ENCODE results near the gene FLNC.

Gene FLNC

GRCh38 chr7:128843938-128844621, 13.9 kb downstream of the FLNC start:
- H3K9me2 ChIP-seq (replicated peaks; ENCODE audit: insufficient read depth, low read length): no peaks in the 10 kb centered on the region
- no peak overlapping the region for H3K9ac ChIP-seq (ENCODE audit: low read length)
- no peaks in the 10 kb centered on the region for H3K9me3 ChIP-seq (ENCODE audit: insufficient read depth, low read length)
- H3K4me3 ChIP-seq (ENCODE audit: insufficient read depth, low read length, poor library complexity, severe bottlenecking): no peak overlapping the region
- H3K27ac ChIP-seq (ENCODE audit: low read depth, low read length): no peak overlapping the region
- no peaks in the 10 kb centered on the region for H3K79me2 ChIP-seq (ENCODE audit: insufficient read depth, low read length)
- no peaks in the 10 kb centered on the region for H4K20me1 ChIP-seq (ENCODE audit: low read depth, low read length)
- H3K4me2 ChIP-seq (ENCODE audit: low read depth, low read length, poor library complexity, severe bottlenecking): no peak overlapping the region
- H3K27me3 ChIP-seq (ENCODE audit: low read length): no peaks in the 10 kb centered on the region
- no peak for TF ChIP-seq CTCF (IDR thresholded peaks at IDR 0.05; ENCODE audit: insufficient read depth, low read length, poor library complexity, severe bottlenecking)
- TF ChIP-seq EZH2phosphoT487 (conservative IDR thresholded peaks at IDR 0.05; ENCODE audit: low read length): no peak
- H2AFZ ChIP-seq (ENCODE audit: low read depth, low read length, severe bottlenecking): no peak overlapping the region
- H3K36me3 ChIP-seq (ENCODE audit: low read length): no peaks in the 10 kb centered on the region
- H3F3A ChIP-seq (ENCODE audit: insufficient read depth): no peaks in the 10 kb centered on the region

- H3K4me3 ChIP-seq (ENCODE audit: insufficient read depth, low read length, poor library complexity, severe bottlenecking): no peak overlapping the region
- H3F3A ChIP-seq (ENCODE audit: insufficient read depth): no peaks in the 10 kb centered on the region
- no peaks in the 10 kb centered on the region for H4K20me1 ChIP-seq (ENCODE audit: low read depth, low read length)
- no peaks in the 10 kb centered on the region for H3K9me2 ChIP-seq (replicated peaks; ENCODE audit: insufficient read depth, low read length)
- no peak overlapping the region for H3K4me2 ChIP-seq (ENCODE audit: low read depth, low read length, poor library complexity, severe bottlenecking)
- no peaks in the 10 kb centered on the region for H3K79me2 ChIP-seq (ENCODE audit: insufficient read depth, low read length)
- H3K27me3 ChIP-seq (ENCODE audit: low read length): no peaks in the 10 kb centered on the region
- no peaks in the 10 kb centered on the region for H3K9me3 ChIP-seq (ENCODE audit: insufficient read depth, low read length)
- no peaks in the 10 kb centered on the region for H3K36me3 ChIP-seq (ENCODE audit: low read length)
- no peak overlapping the region for H3K27ac ChIP-seq (ENCODE audit: low read depth, low read length)
- TF ChIP-seq CTCF (IDR thresholded peaks at IDR 0.05; ENCODE audit: insufficient read depth, low read length, poor library complexity, severe bottlenecking) (no peak), EZH2phosphoT487 (conservative IDR thresholded peaks at IDR 0.05; ENCODE audit: low read length) (no peak)
- H3K9ac ChIP-seq (ENCODE audit: low read length): no peak overlapping the region
- no peak overlapping the region for H2AFZ ChIP-seq (ENCODE audit: low read depth, low read length, severe bottlenecking)
Observed at GRCh38 chr7:128844777-128845311, 14.6 kb downstream of the FLNC start.

GRCh38 chr7:128845475-128845874, 15.3 kb downstream of the FLNC start:
- no peak overlapping the region for H3K27ac ChIP-seq (ENCODE audit: low read depth, low read length)
- H3K4me3 ChIP-seq (ENCODE audit: insufficient read depth, low read length, poor library complexity, severe bottlenecking): no peak overlapping the region
- H3K9ac ChIP-seq (ENCODE audit: low read length): no peak overlapping the region
- H2AFZ ChIP-seq (ENCODE audit: low read depth, low read length, severe bottlenecking): no peak overlapping the region
- H3K79me2 ChIP-seq (ENCODE audit: insufficient read depth, low read length): no peaks in the 10 kb centered on the region
- H3K9me2 ChIP-seq (replicated peaks; ENCODE audit: insufficient read depth, low read length): no peaks in the 10 kb centered on the region
- no peak overlapping the region for H3K4me2 ChIP-seq (ENCODE audit: low read depth, low read length, poor library complexity, severe bottlenecking)
- H3K27me3 ChIP-seq (ENCODE audit: low read length): no peaks in the 10 kb centered on the region
- no peaks in the 10 kb centered on the region for H3K36me3 ChIP-seq (ENCODE audit: low read length)
- H3F3A ChIP-seq (ENCODE audit: insufficient read depth): no peaks in the 10 kb centered on the region
- TF ChIP-seq CTCF (IDR thresholded peaks at IDR 0.05; ENCODE audit: insufficient read depth, low read length, poor library complexity, severe bottlenecking) (no peak), EZH2phosphoT487 (conservative IDR thresholded peaks at IDR 0.05; ENCODE audit: low read length) (no peak)
- no peaks in the 10 kb centered on the region for H4K20me1 ChIP-seq (ENCODE audit: low read depth, low read length)
- no peaks in the 10 kb centered on the region for H3K9me3 ChIP-seq (ENCODE audit: insufficient read depth, low read length)

All from SU-DHL-6 (cell line).